HG02642 (cell line): ENCODE data around the gene SNX1.

Experiments
- ATAC-seq: cut with Tn5 transposase; IDR thresholded peaks from one replicate; pipeline ENCODE4 v1.9.1; 2021; ENCODE audit warnings: mild to moderate bottlenecking; ENCODE audit not compliant: unreplicated experiment, poor library complexity

SNX1 gene

GRCh38 chr15:64144192-64144564, 48.4 kb downstream of the SNX1 start:
- ATAC-seq, result peak; percentile 35

GRCh38 chr15:64144565-64145281, 48.9 kb downstream of the SNX1 start:
- peak; percentile 63 for ATAC-seq

GRCh38 chr15:64146041-64146440, 50.3 kb downstream of the SNX1 start:
- no peak for ATAC-seq

- ATAC-seq, result no peak
These were observed 50.7 kb downstream of the SNX1 start for GRCh38 chr15:64146520-64146884.

- ATAC-seq, result no peak
These were observed 51.3 kb downstream of the SNX1 start for GRCh38 chr15:64146885-64147681.

- ATAC-seq, result no peak
These were observed 52.4 kb downstream of the SNX1 start for GRCh38 chr15:64148168-64148567.

GRCh38 chr15:64148581-64148980, 52.8 kb downstream of the SNX1 start:
- no peak for ATAC-seq

- no peak for ATAC-seq
These were observed 53.6 kb downstream of the SNX1 start for GRCh38 chr15:64149424-64149823.

- no peak for ATAC-seq
These were observed 54.3 kb downstream of the SNX1 start for GRCh38 chr15:64149893-64150578.

- peak; percentile 10 for ATAC-seq
These were observed 56.1 kb downstream of the SNX1 start, which contains the start of gene SNX22 for GRCh38 chr15:64151727-64152506. SNX22 (plus strand) TSS chr15:64151731; CDS start chr15:64151776, 45 bp downstream.

- peak; percentile 12 for ATAC-seq
These were observed 57.0 kb downstream of the SNX1 start for GRCh38 chr15:64152507-64153387.

- peak; percentile 54 for ATAC-seq
These were observed 57.9 kb downstream of the SNX1 start for GRCh38 chr15:64153480-64154367.

- ATAC-seq, result no peak
These were observed 60.2 kb downstream of the SNX1 start for GRCh38 chr15:64155802-64156651.

- ATAC-seq, result no peak
These were observed 61.0 kb downstream of the SNX1 start for GRCh38 chr15:64156652-64157331.

- no peak for ATAC-seq
These were observed 61.9 kb downstream of the SNX1 start for GRCh38 chr15:64157599-64158125.

GRCh38 chr15:64158363-64159134, 62.8 kb downstream of the SNX1 start:
- ATAC-seq, result no peak
